Progenitor cell of endocrine pancreas (in vitro differentiated cells): ENCODE measurements around the gene DCAF15. TPM values are rescaled to one million over a fixed set of nuclear protein-coding genes. Genes with fewer than 3 reads are reported as not detected.

Experiments
- DNase-seq: peaks from one replicate; pipeline ENCODE4 v3.0.0; 2021; ENCODE audit warnings: low spot score; ENCODE audit not compliant: unreplicated experiment
- H3K27ac Mint-ChIP-seq: 2 replicates; pipeline ENCODE4 v1.8.0; 2021; ENCODE audit warnings: mild to moderate bottlenecking, moderate library complexity, mixed read lengths
- H3K27me3 Mint-ChIP-seq: 2 replicates; pipeline ENCODE4 v1.8.0; 2021; ENCODE audit warnings: mixed read lengths
- H3K36me3 Mint-ChIP-seq: 2 replicates; pipeline ENCODE4 v1.8.0; 2022; ENCODE audit warnings: mixed read lengths; ENCODE audit not compliant: insufficient read depth
- H3K4me1 Mint-ChIP-seq: 2 replicates; pipeline ENCODE4 v1.8.0; 2021; ENCODE audit warnings: low read depth, mixed read lengths
- H3K4me3 Mint-ChIP-seq: 2 replicates; pipeline ENCODE4 v1.8.0; 2021; ENCODE audit warnings: low read depth, mild to moderate bottlenecking, moderate library complexity, mixed read lengths
- H3K9me3 Mint-ChIP-seq: 2 replicates; pipeline ENCODE4 v1.8.0; 2021; ENCODE audit warnings: low read depth, mixed read lengths
- total RNA-seq: library from RNA; stranded (reverse); gene quantifications from 2 replicates; pipeline ENCODE4 v1.2.1, GENCODE V29; 2021
- TF ChIP-seq, protein P1 (sequence below): fragments of 200-600 bp; sonication (generic); IDR thresholded peaks from one replicate; pipeline ENCODE4 v1.5.0; 2021; ENCODE audit warnings: antibody characterized with exemption, mild to moderate bottlenecking; ENCODE audit not compliant: unreplicated experiment

Gene DCAF15
- total RNA-seq, 1 donor from 2014 or later = 65.5 TPM

DNA sequence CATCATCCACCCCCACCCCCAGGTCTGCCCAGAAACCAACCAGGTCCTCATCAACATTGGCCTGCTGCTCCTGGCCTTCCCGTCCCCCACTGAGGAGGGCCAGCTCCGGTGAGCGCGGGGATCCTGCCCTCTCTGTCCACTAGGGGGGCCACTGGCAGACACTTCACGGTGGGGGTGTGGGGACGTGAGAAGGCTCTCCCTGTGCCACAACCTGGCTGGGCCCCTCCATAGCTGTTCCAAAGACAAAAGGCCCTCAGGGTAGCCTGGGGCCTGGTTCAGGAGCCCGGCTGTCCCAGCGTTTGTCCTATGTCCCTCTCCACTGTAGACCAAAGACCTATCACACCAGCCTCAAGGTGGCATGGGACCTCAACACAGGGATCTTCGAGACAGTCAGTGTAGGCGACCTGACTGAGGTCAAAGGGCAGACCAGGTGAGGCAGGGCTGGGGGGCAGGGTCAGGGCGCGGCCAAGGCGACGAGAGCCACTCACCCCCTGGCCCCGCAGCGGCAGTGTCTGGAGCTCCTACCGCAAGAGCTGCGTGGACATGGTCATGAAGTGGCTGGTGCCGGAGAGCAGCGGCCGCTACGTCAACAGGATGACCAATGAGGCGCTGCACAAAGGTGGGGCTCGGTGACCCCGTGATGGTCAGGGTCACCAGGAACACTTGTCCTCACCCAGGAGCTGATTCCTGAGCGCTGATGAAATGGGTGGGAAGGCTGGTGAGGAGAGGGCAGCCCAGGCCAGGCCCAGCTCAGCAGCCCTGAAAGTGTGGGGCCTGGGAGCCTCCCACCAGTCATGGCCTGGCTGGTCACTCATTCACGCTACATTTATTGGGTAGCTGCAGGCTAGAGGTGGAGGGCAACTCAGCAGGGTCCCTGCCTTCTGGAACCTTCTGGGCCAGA lies 7.9 kb downstream of the DCAF15 start:
- H3K27me3 Mint-ChIP-seq = peaks cover 3% of the 10 kb centered on the region
- no peaks in the 10 kb centered on the region for H3K4me1 Mint-ChIP-seq
- no peaks in the 10 kb centered on the region for H3K9me3 Mint-ChIP-seq
- no peak for DNase-seq
- H3K4me3 Mint-ChIP-seq = no peak overlapping the region
- TF ChIP-seq, protein P1, sequence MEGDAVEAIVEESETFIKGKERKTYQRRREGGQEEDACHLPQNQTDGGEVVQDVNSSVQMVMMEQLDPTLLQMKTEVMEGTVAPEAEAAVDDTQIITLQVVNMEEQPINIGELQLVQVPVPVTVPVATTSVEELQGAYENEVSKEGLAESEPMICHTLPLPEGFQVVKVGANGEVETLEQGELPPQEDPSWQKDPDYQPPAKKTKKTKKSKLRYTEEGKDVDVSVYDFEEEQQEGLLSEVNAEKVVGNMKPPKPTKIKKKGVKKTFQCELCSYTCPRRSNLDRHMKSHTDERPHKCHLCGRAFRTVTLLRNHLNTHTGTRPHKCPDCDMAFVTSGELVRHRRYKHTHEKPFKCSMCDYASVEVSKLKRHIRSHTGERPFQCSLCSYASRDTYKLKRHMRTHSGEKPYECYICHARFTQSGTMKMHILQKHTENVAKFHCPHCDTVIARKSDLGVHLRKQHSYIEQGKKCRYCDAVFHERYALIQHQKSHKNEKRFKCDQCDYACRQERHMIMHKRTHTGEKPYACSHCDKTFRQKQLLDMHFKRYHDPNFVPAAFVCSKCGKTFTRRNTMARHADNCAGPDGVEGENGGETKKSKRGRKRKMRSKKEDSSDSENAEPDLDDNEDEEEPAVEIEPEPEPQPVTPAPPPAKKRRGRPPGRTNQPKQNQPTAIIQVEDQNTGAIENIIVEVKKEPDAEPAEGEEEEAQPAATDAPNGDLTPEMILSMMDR = peak; percentile 34
- H3K27ac Mint-ChIP-seq = peak overlapping the region; percentile 62
- H3K36me3 Mint-ChIP-seq = peaks cover 20% of the 10 kb centered on the region

DNA sequence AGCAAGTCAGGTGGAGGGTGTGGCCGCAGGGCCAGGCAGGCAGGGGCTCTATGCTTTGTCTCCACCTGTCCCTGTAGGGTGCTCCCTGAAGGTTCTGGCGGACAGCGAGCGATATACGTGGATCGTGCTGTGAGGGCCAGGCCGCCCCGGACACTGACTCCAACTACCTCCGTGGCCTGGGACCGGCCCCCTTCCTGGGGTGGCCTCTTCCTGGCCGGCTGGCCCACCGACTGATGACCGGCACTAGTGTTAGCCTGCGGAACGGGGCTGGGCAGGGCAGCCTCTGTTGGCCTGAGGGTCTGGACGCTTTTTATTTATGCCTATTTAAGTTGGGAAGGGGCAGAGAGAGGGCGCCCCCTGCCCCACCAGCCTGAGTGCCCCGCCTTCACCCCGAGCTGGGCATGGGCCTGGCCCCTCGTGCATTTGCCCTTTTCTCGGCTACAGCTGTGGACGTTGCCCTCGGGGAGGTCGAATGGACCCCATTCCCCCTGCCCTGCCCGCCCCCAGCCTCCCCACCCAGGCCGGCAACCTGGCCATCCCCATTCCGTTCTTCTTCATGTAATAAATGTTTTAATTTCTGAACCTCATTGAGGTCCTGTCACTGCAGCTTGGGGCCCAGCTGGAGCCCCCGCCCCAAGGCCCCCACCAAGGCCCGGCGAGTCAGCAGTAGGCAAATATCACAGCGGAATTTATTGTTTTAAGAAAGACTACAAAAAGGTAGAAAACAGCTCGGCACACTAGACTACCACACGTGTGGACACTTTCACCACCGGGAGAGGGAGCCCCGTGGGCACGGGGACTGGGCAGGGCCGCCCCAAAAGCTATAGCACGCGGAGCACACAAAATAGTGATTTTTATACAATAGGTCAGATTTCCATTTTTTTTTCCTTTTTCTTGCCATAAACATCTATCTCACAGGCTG lies 8.8 kb downstream of the DCAF15 start:
- Mint-ChIP-seq H3K36me3 (peaks cover 20% of the 10 kb centered on the region), H3K4me1 (no peaks in the 10 kb centered on the region), H3K27me3 (peaks cover 3% of the 10 kb centered on the region), H3K27ac (peak overlapping the region; percentile 62), H3K4me3 (no peak overlapping the region), H3K9me3 (no peaks in the 10 kb centered on the region)
- TF ChIP-seq, protein P1 = no peak
- no peak for DNase-seq

DNA sequence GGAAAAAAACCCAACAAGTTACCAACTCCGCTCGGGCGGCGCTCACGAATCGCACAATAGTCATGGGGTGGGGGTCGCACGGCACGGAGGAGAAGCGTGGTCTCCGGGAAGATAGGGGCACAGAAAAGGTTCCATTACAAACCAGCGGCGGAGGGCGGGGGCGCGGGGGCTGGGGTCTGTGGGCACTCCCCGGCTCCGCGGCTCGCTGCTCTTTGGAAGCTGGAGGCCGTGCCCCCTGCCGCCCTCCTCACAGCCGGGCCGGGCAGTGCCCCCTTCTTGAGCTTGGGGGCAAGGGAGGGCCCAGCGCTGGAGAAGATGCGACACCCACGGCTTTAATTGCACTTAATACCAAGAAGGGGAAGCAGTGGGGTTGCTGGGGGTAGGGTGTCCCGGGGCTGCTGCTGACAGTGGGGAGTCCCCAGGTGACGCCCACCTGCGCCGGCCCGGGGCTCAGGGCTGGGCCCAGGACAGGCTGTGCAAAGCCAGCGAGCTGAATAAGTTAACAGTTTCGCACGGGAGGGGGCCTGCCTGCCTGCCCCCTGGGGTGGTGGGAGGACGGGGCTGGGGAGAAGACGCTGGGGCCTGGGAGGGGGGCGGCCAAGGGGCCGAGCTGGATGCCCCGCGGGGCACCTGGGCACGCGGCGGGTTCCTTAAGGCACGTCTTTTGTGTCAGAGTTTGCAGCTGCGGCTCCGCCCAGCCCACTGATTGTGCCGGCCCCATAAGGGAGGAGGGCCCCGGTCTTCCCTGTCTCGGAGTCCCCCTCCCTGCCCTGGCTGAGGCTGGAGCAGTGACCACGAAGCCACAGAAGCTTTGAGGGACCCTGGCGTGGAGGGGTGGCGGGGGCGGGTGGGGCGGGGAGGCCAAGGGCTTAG lies 9.8 kb downstream of the DCAF15 start:
- Mint-ChIP-seq H3K36me3 (peaks cover 20% of the 10 kb centered on the region), H3K9me3 (no peaks in the 10 kb centered on the region), H3K4me1 (no peaks in the 10 kb centered on the region), H3K4me3 (no peak overlapping the region), H3K27ac (no peak overlapping the region), H3K27me3 (peaks cover 3% of the 10 kb centered on the region)
- TF ChIP-seq, protein P1 = no peak
- DNase-seq = no peak

DNA sequence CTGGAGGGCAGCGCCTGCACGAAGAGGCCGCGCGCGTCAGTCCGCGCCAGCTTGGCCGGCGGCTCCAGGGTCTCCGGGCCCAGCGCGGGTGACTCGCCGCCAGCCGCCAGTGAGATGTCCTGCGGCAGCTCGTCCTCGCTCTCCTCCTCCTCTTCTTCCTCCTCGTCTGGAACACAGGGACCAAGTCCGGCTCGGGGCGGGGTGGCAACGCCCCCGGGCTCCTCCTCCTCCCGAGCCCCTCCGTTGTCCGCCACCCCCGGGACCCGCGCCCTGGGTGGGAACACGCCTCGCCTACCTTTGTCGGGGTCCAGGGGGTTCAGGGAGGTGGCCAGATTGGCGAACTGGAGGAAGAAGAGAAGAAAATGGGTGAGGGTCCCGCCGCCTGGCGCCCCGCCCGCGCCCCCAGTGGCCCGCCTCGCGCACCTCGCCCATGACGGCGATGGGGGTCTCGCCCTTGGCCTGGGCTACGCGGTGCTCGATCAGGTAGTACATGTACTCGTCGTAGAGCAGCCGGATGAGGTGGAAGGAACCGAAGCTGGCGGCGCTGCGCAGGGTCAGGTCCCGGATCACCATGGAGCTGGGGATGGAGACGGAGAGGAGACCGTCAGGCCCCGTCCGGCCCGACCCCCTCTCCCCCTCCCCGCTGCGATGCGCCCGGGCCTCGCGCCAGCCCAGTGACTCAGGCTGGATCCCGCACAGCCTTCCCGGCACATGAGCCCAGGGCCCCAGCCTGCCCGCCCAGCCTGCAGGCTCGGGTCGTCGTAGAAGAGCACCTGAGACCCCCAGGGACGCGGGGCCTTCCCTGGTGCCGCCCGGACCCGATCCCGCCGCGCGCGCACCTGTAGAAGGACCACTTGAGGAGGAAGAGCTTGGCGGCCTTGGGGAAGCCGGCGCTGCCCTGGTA lies 10.6 kb downstream of the DCAF15 start:
- no peak overlapping the region for H3K4me3 Mint-ChIP-seq
- no peak overlapping the region for H3K27ac Mint-ChIP-seq
- H3K4me1 Mint-ChIP-seq = no peaks in the 10 kb centered on the region
- DNase-seq = no peak
- peaks cover 3% of the 10 kb centered on the region for H3K27me3 Mint-ChIP-seq
- H3K36me3 Mint-ChIP-seq = peaks cover 20% of the 10 kb centered on the region
- no peaks in the 10 kb centered on the region for H3K9me3 Mint-ChIP-seq
- TF ChIP-seq, protein P1 = no peak
